ENCODE measurements around the gene CD300LF. TPM values are rescaled to one million over a fixed set of nuclear protein-coding genes. Genes with fewer than 3 reads are reported as not detected.

CD300LF gene
- total RNA-seq, 1 experiment from 2014 or later: not detected

GRCh38 chr17:74703311-74703710 lies 9.4 kb downstream of the CD300LF start:
- ChIA-PET RAD21 (ENCODE audit: low non-redundant PET in 1 of 2, low total read pairs in 2 of 2, uncharacterized antibody in 2 of 2, unreplicated experiment in 2 of 2) (no interaction called here), POLR2A (no interaction called here), CTCF (no interaction called here)
- no TSS peak for BruUV-seq (replicated peaks)
- Histone ChIP-seq H3K9me3 (ENCODE audit: control insufficient read depth in 1 of 2, insufficient read depth in 1 of 2, low read depth in 1 of 2, low read length in 2 of 2) (no peaks in the 10 kb centered on the region), H3K9ac (ENCODE audit: low read length) (no peak overlapping the region), H3K4me2 (ENCODE audit: low read length) (no peak overlapping the region), H4K20me1 (ENCODE audit: insufficient read depth) (no peaks in the 10 kb centered on the region), H3K36me3 (ENCODE audit: control insufficient read depth in 1 of 2, insufficient read depth in 2 of 2, low read length in 2 of 2) (no peaks in the 10 kb centered on the region), H3K79me2 (ENCODE audit: insufficient read depth, low read length) (no peaks in the 10 kb centered on the region), H2AFZ (ENCODE audit: low read depth, low read length, poor library complexity, severe bottlenecking) (no peak overlapping the region), H3K4me1 (ENCODE audit: control insufficient read depth in 1 of 2, insufficient read depth in 2 of 2, low read length in 2 of 2) (no peaks in the 10 kb centered on the region), H3K27me3 (ENCODE audit: insufficient read depth, low read length) (peaks cover 9% of the 10 kb centered on the region; the same call in 1 of the 2 replicates), H3K27ac (ENCODE audit: low read depth, low read length) (no peak overlapping the region), H3K4me3 (replicated peaks in 1 of 2; ENCODE audit: low read depth in 1 of 2, low read length in 2 of 2) (no peak overlapping the region), H3K9me2 (ENCODE audit: insufficient read depth) (no peaks in the 10 kb centered on the region)
- intact Hi-C loops (cut with micrococcal nuclease): no loop called here
- TF ChIP-seq FOSL1 (IDR thresholded peaks at IDR 0.05; ENCODE audit: low read depth) (no peak), EZH2phosphoT487 (IDR thresholded peaks at IDR 0.05; ENCODE audit: borderline replicate concordance) (no peak), POLR2A (IDR thresholded peaks at IDR 0.05; ENCODE audit: borderline replicate concordance, extremely low read depth, insufficient read depth, insufficient read length) (no peak), JUND (IDR thresholded peaks at IDR 0.05) (no peak), SIN3A (IDR thresholded peaks at IDR 0.05; ENCODE audit: low read depth) (no peak), ZNF274 (IDR thresholded peaks at IDR 0.05; ENCODE audit: low read depth, low read length) (no peak), TCF7L2 (IDR thresholded peaks at IDR 0.05; ENCODE audit: borderline replicate concordance, extremely low read depth, insufficient read depth, insufficient read length) (no peak), EGR1 (IDR thresholded peaks at IDR 0.05; ENCODE audit: low read depth) (no peak), ELF1 (IDR thresholded peaks at IDR 0.05; ENCODE audit: borderline replicate concordance, low read depth) (no peak), CEBPB (IDR thresholded peaks at IDR 0.05; ENCODE audit: low read depth) (no peak)
- TF ChIP-seq, protein P1, sequence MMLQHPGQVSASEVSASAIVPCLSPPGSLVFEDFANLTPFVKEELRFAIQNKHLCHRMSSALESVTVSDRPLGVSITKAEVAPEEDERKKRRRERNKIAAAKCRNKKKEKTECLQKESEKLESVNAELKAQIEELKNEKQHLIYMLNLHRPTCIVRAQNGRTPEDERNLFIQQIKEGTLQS (IDR thresholded peaks at IDR 0.05): no peak
- no peak for ATAC-seq
- DNase-seq (ENCODE audit: low read depth, low spot score): no peak

DNA sequence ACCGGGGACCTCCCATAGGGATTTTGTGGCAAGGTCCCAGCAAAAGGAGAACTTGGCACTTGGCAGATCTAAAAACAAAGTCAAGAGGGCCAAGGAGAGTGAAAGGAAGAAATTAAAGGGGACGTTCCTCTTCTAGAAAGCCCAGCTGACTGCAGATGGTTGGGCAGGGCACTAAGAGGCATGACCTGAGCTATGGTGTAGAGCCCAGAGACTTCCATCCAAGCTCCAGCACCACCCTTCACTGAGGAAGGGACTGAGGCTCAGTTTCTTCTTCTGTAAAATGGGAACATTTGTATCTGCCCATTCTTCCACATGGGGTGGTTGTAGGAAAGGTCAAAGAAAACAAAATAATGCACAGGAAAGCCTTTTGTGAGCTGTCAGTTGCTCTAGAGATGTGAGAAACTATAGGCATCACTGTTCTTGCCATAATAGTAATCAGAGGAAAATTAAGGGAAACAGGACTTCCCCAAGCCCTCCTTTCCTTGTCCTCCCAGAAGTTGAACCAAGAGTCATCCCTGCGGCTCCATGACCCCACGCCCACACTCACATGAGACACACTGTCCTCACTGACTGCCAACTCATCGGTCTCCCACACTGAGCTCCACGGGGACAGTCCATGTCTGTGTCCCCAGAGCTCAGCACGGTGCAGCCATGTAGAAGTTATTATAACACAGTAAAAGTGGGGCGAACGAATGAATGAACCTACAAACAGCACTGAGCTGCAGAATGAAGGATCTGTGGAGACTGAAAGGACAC lies 10.4 kb downstream of the CD300LF start:
- Histone ChIP-seq H3K9me2 (ENCODE audit: insufficient read depth) (no peaks in the 10 kb centered on the region), H3K9ac (ENCODE audit: low read length) (no peak overlapping the region), H3K4me3 (replicated peaks in 1 of 2; ENCODE audit: low read depth in 1 of 2, low read length in 2 of 2) (no peak overlapping the region), H2AFZ (ENCODE audit: low read depth, low read length, poor library complexity, severe bottlenecking) (no peak overlapping the region), H3K4me1 (ENCODE audit: control insufficient read depth in 1 of 2, insufficient read depth in 2 of 2, low read length in 2 of 2) (no peaks in the 10 kb centered on the region), H3K79me2 (ENCODE audit: insufficient read depth, low read length) (no peaks in the 10 kb centered on the region), H3K27ac (ENCODE audit: low read depth, low read length) (no peak overlapping the region), H3K4me2 (ENCODE audit: low read length) (no peak overlapping the region), H3K36me3 (ENCODE audit: control insufficient read depth in 1 of 2, insufficient read depth in 2 of 2, low read length in 2 of 2) (no peaks in the 10 kb centered on the region), H3K27me3 (ENCODE audit: insufficient read depth, low read length) (peaks cover 9% of the 10 kb centered on the region; the same call in 1 of the 2 replicates), H4K20me1 (ENCODE audit: insufficient read depth) (no peaks in the 10 kb centered on the region), H3K9me3 (ENCODE audit: control insufficient read depth in 1 of 2, insufficient read depth in 1 of 2, low read depth in 1 of 2, low read length in 2 of 2) (no peaks in the 10 kb centered on the region)
- RAD21 ChIA-PET (ENCODE audit: low non-redundant PET in 1 of 2, low total read pairs in 2 of 2, uncharacterized antibody in 2 of 2, unreplicated experiment in 2 of 2): no interaction called here
- no peak for ATAC-seq
- POLR2A ChIA-PET: no interaction called here
- DNase-seq (ENCODE audit: low read depth, low spot score): no peak
- intact Hi-C loops (cut with micrococcal nuclease): no loop called here
- CTCF ChIA-PET: interaction anchor here (0.6 to 0.7 kb wide), 2 partner anchors 45 to 61 kb away, joined by 3 to 4 read pairs; no protein-coding TSS in a partner anchor
- BruUV-seq (replicated peaks): no TSS peak
- TF ChIP-seq, protein P2, sequence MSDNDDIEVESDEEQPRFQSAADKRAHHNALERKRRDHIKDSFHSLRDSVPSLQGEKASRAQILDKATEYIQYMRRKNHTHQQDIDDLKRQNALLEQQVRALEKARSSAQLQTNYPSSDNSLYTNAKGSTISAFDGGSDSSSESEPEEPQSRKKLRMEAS (IDR thresholded peaks at IDR 0.05): no peak
- TF ChIP-seq CBX3 (IDR thresholded peaks at IDR 0.05; ENCODE audit: low read depth) (no peak), CEBPB (IDR thresholded peaks at IDR 0.05; ENCODE audit: low read depth) (no peak), EZH2 (IDR thresholded peaks at IDR 0.05) (no peak), ZNF274 (IDR thresholded peaks at IDR 0.05; ENCODE audit: low read depth, low read length) (no peak), REST (IDR thresholded peaks at IDR 0.05; ENCODE audit: low read depth) (no peak), SIN3A (IDR thresholded peaks at IDR 0.05; ENCODE audit: low read depth) (no peak), SP1 (IDR thresholded peaks at IDR 0.05; ENCODE audit: low read depth) (no peak)
